Lower leg skin (tissue), 4 donors: ENCODE measurements around the gene BICC1. TPM values are rescaled to one million over a fixed set of nuclear protein-coding genes. Genes with fewer than 3 reads are reported as not detected.

Experiments
- DNase-seq, 2 donors: peaks; one replicate each; pipeline ENCODE4 v3.0.0-alpha.2; 2019; ENCODE audit warnings: low spot score in 2 of 2
- H3K4me3 ChIP-seq: fragments of 200-600 bp; sonication (generic); 2 replicates; pipeline ENCODE4 v1.5.1; 2017; ENCODE audit warnings: mild to moderate bottlenecking, low read depth; ENCODE audit not compliant: poor library complexity, severe bottlenecking
- POLR2A ChIP-seq, 2 donors: fragments of 450-650 bp; IDR thresholded peaks; one replicate each; pipeline ENCODE4 v1.6.1; 2016 to 2017; ENCODE audit warnings: antibody characterized with exemption in 2 of 2, mild to moderate bottlenecking in 1 of 2, moderate library complexity in 1 of 2
- WGBS, 2 donors: methylation state at CpG; one replicate each; pipeline ENCODE4 v1.1.5; 2018; 5-methylcytosine and 5-hydroxymethylcytosine counted together
- intact Hi-C: fragments of 100-400 bp; cut with DNase I; formaldehyde crosslinking; loops from one replicate; pipeline ENCODE4 v1.15.0; 2023; ENCODE audit warnings: low total_unique reads
- total RNA-seq, 4 donors: library from RNA; depleted of rRNA; stranded (reverse); fragments of >200 nt; gene quantifications; one replicate each; pipeline ENCODE4 v1.1.0, GENCODE V29; 2016
- TF ChIP-seq, protein P1 (sequence below), 3 donors: fragments of 450-650 bp; IDR thresholded peaks; one replicate each; pipeline ENCODE4 v1.5.1; 2016; ENCODE audit warnings: antibody characterized with exemption in 3 of 3, mild to moderate bottlenecking in 3 of 3, moderate library complexity in 2 of 3

Gene BICC1
- total RNA-seq, 4 donors from 2014 or later = 5.0 to 11.5 (median 7.1) TPM

DNA sequence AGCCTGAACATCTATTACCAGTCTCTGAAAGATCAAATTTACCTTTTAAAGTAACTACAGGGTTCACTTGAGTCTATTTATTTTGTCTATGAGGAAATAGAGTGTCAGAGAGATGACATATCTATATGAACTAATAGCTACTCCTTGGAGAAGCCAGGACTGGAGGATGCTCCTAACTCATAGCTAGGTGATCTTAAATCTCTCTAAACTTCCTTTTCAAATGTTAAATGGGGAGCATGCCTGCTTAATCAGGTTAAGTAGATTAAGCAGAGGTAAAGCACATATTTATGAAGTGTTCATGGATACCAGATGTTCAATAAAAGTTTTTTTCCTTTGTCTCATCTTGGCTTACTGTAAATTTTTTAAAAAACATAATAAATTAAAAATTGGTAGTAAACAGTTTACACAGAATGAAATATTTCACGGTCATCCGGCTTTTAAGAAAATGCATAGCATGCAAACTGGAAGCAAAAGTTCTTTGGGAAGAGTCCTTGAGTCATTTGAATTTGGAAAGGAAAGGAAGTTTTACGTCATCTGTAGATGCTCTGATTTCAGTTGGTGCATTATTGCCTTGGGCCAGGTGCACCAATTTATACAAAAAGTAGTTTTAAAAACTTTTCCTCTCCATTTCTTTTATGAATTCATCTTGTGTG is 155.1 kb downstream of the BICC1 start:
- intact Hi-C loops = no loop called here
- H3K4me3 ChIP-seq = no peak overlapping the region
- TF ChIP-seq, protein P1, sequence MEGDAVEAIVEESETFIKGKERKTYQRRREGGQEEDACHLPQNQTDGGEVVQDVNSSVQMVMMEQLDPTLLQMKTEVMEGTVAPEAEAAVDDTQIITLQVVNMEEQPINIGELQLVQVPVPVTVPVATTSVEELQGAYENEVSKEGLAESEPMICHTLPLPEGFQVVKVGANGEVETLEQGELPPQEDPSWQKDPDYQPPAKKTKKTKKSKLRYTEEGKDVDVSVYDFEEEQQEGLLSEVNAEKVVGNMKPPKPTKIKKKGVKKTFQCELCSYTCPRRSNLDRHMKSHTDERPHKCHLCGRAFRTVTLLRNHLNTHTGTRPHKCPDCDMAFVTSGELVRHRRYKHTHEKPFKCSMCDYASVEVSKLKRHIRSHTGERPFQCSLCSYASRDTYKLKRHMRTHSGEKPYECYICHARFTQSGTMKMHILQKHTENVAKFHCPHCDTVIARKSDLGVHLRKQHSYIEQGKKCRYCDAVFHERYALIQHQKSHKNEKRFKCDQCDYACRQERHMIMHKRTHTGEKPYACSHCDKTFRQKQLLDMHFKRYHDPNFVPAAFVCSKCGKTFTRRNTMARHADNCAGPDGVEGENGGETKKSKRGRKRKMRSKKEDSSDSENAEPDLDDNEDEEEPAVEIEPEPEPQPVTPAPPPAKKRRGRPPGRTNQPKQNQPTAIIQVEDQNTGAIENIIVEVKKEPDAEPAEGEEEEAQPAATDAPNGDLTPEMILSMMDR (IDR thresholded peaks at IDR 0.05) = no peak
- TF ChIP-seq POLR2A (IDR thresholded peaks at IDR 0.05) = no peak
- WGBS, 2 donors = 42 to 61% methylated on average over 3 of the region's 3 CpGs
- DNase-seq = no peak

GRCh38 chr10:58672845-58673244 is 160.2 kb downstream of the BICC1 start:
- intact Hi-C loops = no loop called here

GRCh38 chr10:58674251-58674650 is 161.6 kb downstream of the BICC1 start:
- intact Hi-C loops = no loop called here
- WGBS, 2 donors = 89 to 93% methylated on average over 2 of the region's 2 CpGs
- DNase-seq = no peak
- TF ChIP-seq, protein P1 (IDR thresholded peaks at IDR 0.05) = no peak
- no peak for TF ChIP-seq POLR2A (IDR thresholded peaks at IDR 0.05)
- no peak overlapping the region for H3K4me3 ChIP-seq

More at GRCh38 chr10:58672845-58673244, 160.2 kb downstream of the BICC1 start:
- no peak overlapping the region for H3K4me3 ChIP-seq
- TF ChIP-seq, protein P1 (IDR thresholded peaks at IDR 0.05) = no peak
- TF ChIP-seq POLR2A (IDR thresholded peaks at IDR 0.05) = no peak
- no peak for DNase-seq

DNA sequence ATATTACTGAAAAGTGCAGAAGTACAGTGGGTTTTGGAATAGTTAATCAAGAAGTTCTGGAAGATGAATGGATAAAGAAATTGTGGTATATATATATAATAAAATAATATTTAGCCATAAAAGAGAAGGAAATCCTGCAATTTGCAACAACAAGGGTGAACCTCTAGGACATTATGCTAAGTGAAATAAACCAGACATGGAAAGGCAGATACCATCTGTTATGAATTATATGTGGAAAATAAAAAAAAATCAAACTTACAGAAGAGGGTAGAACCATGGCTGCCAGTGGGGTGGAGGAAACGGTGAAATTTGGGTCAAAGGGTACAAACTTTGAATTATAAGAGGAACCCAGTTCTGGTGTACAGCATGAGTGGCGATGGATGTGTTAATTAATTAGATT is 162.6 kb downstream of the BICC1 start:
- intact Hi-C loops = no loop called here
- H3K4me3 ChIP-seq = no peak overlapping the region
- DNase-seq = no peak
- TF ChIP-seq, protein P1 (IDR thresholded peaks at IDR 0.05) = no peak
- TF ChIP-seq POLR2A (IDR thresholded peaks at IDR 0.05) = no peak
- 73 to 81% methylated on average over 2 of the region's 2 CpGs for WGBS, 2 donors

- DNase-seq = no peak
- TF ChIP-seq, protein P1 (IDR thresholded peaks at IDR 0.05) = no peak
- no peak for TF ChIP-seq POLR2A (IDR thresholded peaks at IDR 0.05)
- WGBS, 2 donors = 58 to 60% methylated on average over 2 of the region's 2 CpGs
- intact Hi-C loops = no loop called here
- H3K4me3 ChIP-seq = no peak overlapping the region
Observed at GRCh38 chr10:58691528-58691927, 178.9 kb downstream of the BICC1 start.

GRCh38 chr10:58693919-58694318 is 181.2 kb downstream of the BICC1 start:
- TF ChIP-seq, protein P1 (IDR thresholded peaks at IDR 0.05) = no peak
- TF ChIP-seq POLR2A (IDR thresholded peaks at IDR 0.05) = no peak
- intact Hi-C loops = no loop called here
- 85 to 88% methylated on average over 2 of the region's 2 CpGs for WGBS, 2 donors
- H3K4me3 ChIP-seq = no peak overlapping the region
- no peak for DNase-seq
